Keratinocyte (primary cell): ENCODE results near the gene MESD. TPM values are rescaled to one million over a fixed set of nuclear protein-coding genes. Genes with fewer than 3 reads are reported as not detected.

Experiments used
- DNase-seq: peaks from one replicate; pipeline ENCODE4 v3.0.0-alpha.2; 2011; ENCODE audit warnings: low read depth, missing footprints, low spot score
- FAIRE-seq: peaks from 2 replicates; lab custom pipeline; 2011; peaks lifted over from hg19 to GRCh38; lab: Jason Lieb, UNC
- H2AFZ ChIP-seq: 2 replicates; pipeline ENCODE4 v1.6.0; 2012; ENCODE audit warnings: low read length, control low read depth, inconsistent platforms; ENCODE audit not compliant: control insufficient read depth
- H3K27ac ChIP-seq: 2 replicates; pipeline ENCODE4 v1.5.1; 2011; ENCODE audit warnings: low read length; ENCODE audit not compliant: control insufficient read depth, insufficient read depth
- H3K27me3 ChIP-seq: 3 replicates; pipeline ENCODE4 v1.6.0; 2011; ENCODE audit warnings: low read length; ENCODE audit not compliant: control insufficient read depth, insufficient read depth; ENCODE audit errors: extremely low read depth
- H3K36me3 ChIP-seq, 2 experiments: 2 replicates in 1 of 2; 3 replicates in 1 of 2; pipeline ENCODE4 v1.5.1; 2011; ENCODE audit warnings: low read length in 2 of 2, mild to moderate bottlenecking in 1 of 2; ENCODE audit not compliant: control insufficient read depth in 2 of 2, insufficient read depth in 2 of 2; ENCODE audit errors: extremely low read depth in 1 of 2
- H3K4me1 ChIP-seq: 3 replicates; pipeline ENCODE4 v1.5.1; 2011; ENCODE audit warnings: low read length; ENCODE audit not compliant: control insufficient read depth, insufficient read depth; ENCODE audit errors: extremely low read depth
- H3K4me2 ChIP-seq: 3 replicates; pipeline ENCODE4 v1.6.0; 2011; ENCODE audit warnings: low read depth, low read length; ENCODE audit not compliant: control insufficient read depth, insufficient read depth; ENCODE audit errors: extremely low read depth
- H3K4me3 ChIP-seq, 3 experiments: fragments of 200-600 bp in 1 of 3; sonication (generic) in 1 of 3; 2 replicates in 2 of 3; 3 replicates in 1 of 3; pipeline ENCODE4 v1.5.1; 2011 to 2016; ENCODE audit warnings: low read length in 3 of 3, mild to moderate bottlenecking in 3 of 3, control low read depth in 2 of 3, inconsistent platforms in 1 of 3, low read depth in 1 of 3, mixed read lengths in 1 of 3, mixed run types in 1 of 3, moderate library complexity in 1 of 3; ENCODE audit not compliant: control insufficient read depth in 2 of 3, insufficient read depth in 2 of 3; ENCODE audit errors: extremely low read depth in 1 of 3
- H3K79me2 ChIP-seq: 2 replicates; pipeline ENCODE4 v1.6.0; 2012; ENCODE audit warnings: low read length; ENCODE audit not compliant: control insufficient read depth, insufficient read depth
- H3K9ac ChIP-seq: 3 replicates; pipeline ENCODE4 v1.6.0; 2011; ENCODE audit warnings: low read length; ENCODE audit not compliant: control insufficient read depth, insufficient read depth; ENCODE audit errors: extremely low read depth
- H3K9me1 ChIP-seq: 3 replicates; pipeline ENCODE4 v1.6.0; 2011; ENCODE audit warnings: low read length; ENCODE audit not compliant: control insufficient read depth, insufficient read depth; ENCODE audit errors: extremely low read depth
- H3K9me3 ChIP-seq: 2 replicates; pipeline ENCODE4 v1.5.1; 2012; ENCODE audit warnings: low read depth, low read length; ENCODE audit not compliant: control insufficient read depth
- H4K20me1 ChIP-seq: 3 replicates; pipeline ENCODE4 v1.6.0; 2011; ENCODE audit warnings: low read length; ENCODE audit not compliant: control insufficient read depth, insufficient read depth; ENCODE audit errors: extremely low read depth
- CTCF ChIP-seq, 3 experiments: IDR thresholded peaks in 1 of 3; conservative IDR thresholded peaks in 1 of 3; optimal IDR thresholded peaks in 1 of 3; 2 replicates in 2 of 3; 3 replicates in 1 of 3; pipeline versions ENCODE3 to v1.5.1; 2011; ENCODE audit warnings: low read length in 3 of 3, mild to moderate bottlenecking in 3 of 3, moderate library complexity in 2 of 3, control low read depth in 1 of 3, inconsistent platforms in 1 of 3; ENCODE audit not compliant: insufficient read depth in 2 of 3; ENCODE audit errors: extremely low read depth in 1 of 3
- EZH2 ChIP-seq: IDR thresholded peaks from one replicate; pipeline ENCODE4 v1.6.1; 2012; ENCODE audit warnings: inconsistent platforms, mild to moderate bottlenecking, low read length, moderate library complexity
- dilution Hi-C: fragments of 300-500 bp; cut with MboI; formaldehyde crosslinking; loops from one replicate; pipeline ENCODE4 v1.7.0; 2020; ENCODE audit warnings: low sequenced_read_pairs; ENCODE audit not compliant: extremely low pct_ligation_motif_present
- polyA plus RNA-seq, 5 experiments: library from polyadenylated mRNA; depleted of rRNA in 3 of 5; stranded (reverse) in 3 of 5; stranded (forward) in 1 of 5; unstranded in 1 of 5; fragments of >200 nt; gene quantifications; 1 replicate in 1 of 5; 2 replicates in 3 of 5; 3 replicates in 1 of 5; pipeline versions ENCODE4 v1.2.1 to v1.2.3, GENCODE V29; 2011 to 2012; ENCODE audit warnings: missing spikeins in 2 of 5, low read depth in 1 of 5, low replicate concordance in 1 of 5
- small RNA-seq, 3 experiments: library from RNA; depleted of rRNA; stranded (forward); fragments of <200 nt; gene quantifications; one replicate each; pipeline ENCODE3, GENCODE V24; 2012; ENCODE audit warnings: low read depth in 3 of 3, low replicate concordance in 1 of 3; ENCODE audit not compliant: insufficient read length in 3 of 3

MESD gene
- polyA plus RNA-seq, 1 donor (not counting 4 experiments of a cell fraction or from before 2014, with no cell fraction given) = 18.7 TPM

GRCh38 chr15:80902298-80902801 is 87.3 kb downstream of the MESD start:
- peaks cover 0 to 1% of the 10 kb centered on the region in 2 experiments for H3K36me3 ChIP-seq
- H2AFZ ChIP-seq = no peak overlapping the region
- dilution Hi-C loops = no loop called here
- H3K4me2 ChIP-seq = no peak overlapping the region
- no peaks in the 10 kb centered on the region for H3K9me1 ChIP-seq
- H4K20me1 ChIP-seq = no peaks in the 10 kb centered on the region
- H3K4me3 ChIP-seq = no peak overlapping the region
- H3K9ac ChIP-seq = no peak overlapping the region
- H3K4me1 ChIP-seq = no peaks in the 10 kb centered on the region
- FAIRE-seq (no peak), DNase-seq (no peak)
- TF ChIP-seq CTCF (optimal IDR thresholded peaks at IDR 0.05 in 1 of 3, IDR thresholded peaks at IDR 0.05 in 1 of 3, conservative IDR thresholded peaks at IDR 0.05 in 1 of 3; ENCODE audit: extremely low read depth in 1 of 3, insufficient read depth in 2 of 3, low read length in 3 of 3) (no peak), EZH2 (no peak)
- H3K79me2 ChIP-seq = no peaks in the 10 kb centered on the region
- H3K27ac ChIP-seq = no peak overlapping the region
- H3K9me3 ChIP-seq = no peaks in the 10 kb centered on the region
- no peaks in the 10 kb centered on the region for H3K27me3 ChIP-seq

- H3K27me3 ChIP-seq = no peaks in the 10 kb centered on the region
- no peak for FAIRE-seq
- H3K4me1 ChIP-seq = no peaks in the 10 kb centered on the region
- no peak overlapping the region for H3K9ac ChIP-seq
- H3K27ac ChIP-seq = no peak overlapping the region
- H3K4me3 ChIP-seq = no peak overlapping the region
- dilution Hi-C loops = no loop called here
- no peak for DNase-seq
- no peak for TF ChIP-seq CTCF (optimal IDR thresholded peaks at IDR 0.05 in 1 of 3, IDR thresholded peaks at IDR 0.05 in 1 of 3, conservative IDR thresholded peaks at IDR 0.05 in 1 of 3; ENCODE audit: extremely low read depth in 1 of 3, insufficient read depth in 2 of 3, low read length in 3 of 3)
- TF ChIP-seq EZH2 = no peak
- no peaks in the 10 kb centered on the region for H4K20me1 ChIP-seq
- no peaks in the 10 kb centered on the region for H3K36me3 ChIP-seq
- no peaks in the 10 kb centered on the region for H3K79me2 ChIP-seq
- no peaks in the 10 kb centered on the region for H3K9me1 ChIP-seq
- H3K4me2 ChIP-seq = no peak overlapping the region
- no peaks in the 10 kb centered on the region for H3K9me3 ChIP-seq
- no peak overlapping the region for H2AFZ ChIP-seq
Observed at GRCh38 chr15:80898040-80898439, 91.6 kb downstream of the MESD start.

Small RNA genes lying within 50 kb of the gene (small RNA-seq; reads per million reads assigned to genes)
- 0 reads per million in 3 experiments for gene MIR4514

Other genes with a start within 250 kb of the MESD start
- gene CEMIP, start 210.4 kb downstream of the MESD start, polyA plus RNA-seq = 1.5 to 2.3 TPM (median 2.2 TPM) in 3 replicates
- 3.1 to 4.7 TPM (median 3.3 TPM) in 3 replicates for gene TLNRD1, start 11.1 kb upstream of the MESD start, polyA plus RNA-seq
- gene CFAP161, start 144.5 kb upstream of the MESD start, polyA plus RNA-seq = not detected in 3 replicates
- gene IL16, start 207.1 kb upstream of the MESD start, polyA plus RNA-seq = 0.01 to 0.10 TPM in 2 of 3 replicates, not detected in the other